Stimulated activated CD8-positive, alpha-beta memory T cell treated with anti-CD3 and anti-CD28 coated beads, Interleukin-12 subunit alpha, Interleukin-12 subunit beta, amount 100 ng/mL, for 24 hours (primary cell): ENCODE data around the gene CDK11A.
"Not testable (repeated sequence)": the region's sequence is repeated elsewhere in the genome, so short reads cannot be mapped to it uniquely, and the experiment has no call there.

Experiments used
- DNase-seq: peaks from one replicate; pipeline ENCODE4 v3.0.0-alpha.2; 2020; ENCODE audit errors: extremely low read depth

The CDK11A gene

DNA sequence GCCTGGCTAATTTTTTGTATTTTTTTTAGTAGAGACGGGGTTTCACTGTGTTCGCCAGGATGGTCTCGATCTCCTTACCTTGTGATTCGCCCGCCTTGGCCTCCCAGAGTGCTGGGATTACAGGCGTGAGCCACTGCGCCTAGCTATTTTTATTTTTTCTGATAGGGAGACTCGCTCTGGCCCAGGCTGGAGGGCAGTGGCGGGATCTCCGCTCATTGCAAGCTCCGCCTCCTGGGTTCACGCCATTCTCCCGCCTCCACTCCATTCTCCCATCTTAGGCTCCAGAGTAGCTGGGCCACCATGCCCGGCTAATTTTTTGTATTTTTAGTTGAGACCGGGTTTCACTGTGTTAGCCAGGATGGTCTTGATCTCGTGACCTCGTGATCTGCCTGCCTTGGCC, 1.9 kb upstream of the CDK11A start:
- not testable (repeated sequence) for DNase-seq

DNA sequence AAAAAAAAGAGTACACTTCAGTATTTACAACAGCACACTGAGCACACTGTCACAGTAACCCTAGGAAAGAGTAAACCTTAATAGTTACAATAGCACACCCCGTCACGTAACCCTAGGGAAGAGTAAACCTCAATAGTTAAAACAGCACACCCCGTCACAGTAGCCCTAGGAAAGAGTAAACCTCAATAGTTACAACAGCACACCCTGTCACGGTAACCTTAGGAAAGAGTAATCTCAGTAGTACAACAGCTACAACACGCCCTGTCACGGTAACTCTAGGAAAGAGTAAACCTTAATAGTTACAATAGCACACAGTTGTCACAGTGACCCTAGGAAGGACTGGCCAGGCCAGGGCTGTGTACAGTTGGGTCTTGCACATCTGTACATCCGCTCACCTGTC, 3.0 kb downstream of the CDK11A start:
- no peak for DNase-seq

DNA sequence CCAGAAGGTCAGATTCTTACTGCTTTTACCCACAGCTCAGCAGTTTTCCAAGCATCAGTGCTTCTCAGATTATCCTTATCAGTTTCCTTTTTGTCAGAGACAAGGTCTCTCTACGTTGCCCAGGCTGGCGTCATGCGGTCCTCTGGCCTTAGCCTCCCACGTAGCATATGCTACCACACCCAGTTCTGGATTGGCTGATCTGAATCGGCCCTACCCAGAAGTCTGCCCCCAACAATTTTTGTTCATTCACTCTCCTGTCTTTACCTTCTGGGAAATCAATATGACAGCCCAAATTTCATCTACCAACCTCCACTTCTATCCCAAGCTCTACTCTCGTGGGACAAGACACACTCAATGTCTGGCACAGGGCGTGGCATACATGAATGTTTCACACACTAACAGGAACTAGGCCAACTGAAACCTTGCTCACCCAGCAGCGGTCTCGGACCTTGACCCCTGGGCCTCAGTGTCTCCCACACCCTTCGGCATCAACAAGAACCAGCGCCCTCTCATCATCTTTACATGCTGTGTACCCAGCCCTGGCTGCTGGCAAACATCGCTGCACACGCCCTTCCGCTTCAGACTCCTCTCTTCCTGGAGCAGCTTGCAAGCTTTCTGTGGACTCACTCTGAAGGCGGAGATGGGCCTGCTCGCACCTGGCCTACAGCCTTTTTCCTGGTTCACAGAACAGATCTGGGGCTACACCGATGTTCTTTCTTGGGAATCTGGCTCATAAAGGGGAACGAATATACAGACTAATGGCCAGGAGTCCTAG, 8.9 kb downstream of the CDK11A start:
- not testable (repeated sequence) for DNase-seq

DNA sequence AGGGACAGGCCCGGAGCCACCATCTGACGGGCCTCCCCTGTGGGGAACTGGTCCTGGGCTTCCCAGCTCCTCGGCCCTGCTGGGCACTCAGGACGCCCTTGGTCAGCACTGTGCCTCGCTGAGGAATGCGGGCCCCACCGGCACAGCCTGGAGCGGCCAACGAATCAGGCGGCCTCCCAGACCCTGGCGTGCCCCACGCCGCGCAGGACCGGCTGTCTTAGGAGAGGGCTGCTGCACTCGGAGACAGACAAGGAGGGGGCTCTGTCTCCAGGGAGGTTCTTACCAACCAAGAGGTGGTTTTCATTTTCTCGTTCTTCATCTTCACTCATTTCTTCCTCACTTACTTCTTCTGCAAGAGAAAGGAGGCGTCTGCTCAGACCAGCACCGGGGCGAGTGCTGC, 16.3 kb downstream of the CDK11A start:
- not testable (repeated sequence) for DNase-seq

DNA sequence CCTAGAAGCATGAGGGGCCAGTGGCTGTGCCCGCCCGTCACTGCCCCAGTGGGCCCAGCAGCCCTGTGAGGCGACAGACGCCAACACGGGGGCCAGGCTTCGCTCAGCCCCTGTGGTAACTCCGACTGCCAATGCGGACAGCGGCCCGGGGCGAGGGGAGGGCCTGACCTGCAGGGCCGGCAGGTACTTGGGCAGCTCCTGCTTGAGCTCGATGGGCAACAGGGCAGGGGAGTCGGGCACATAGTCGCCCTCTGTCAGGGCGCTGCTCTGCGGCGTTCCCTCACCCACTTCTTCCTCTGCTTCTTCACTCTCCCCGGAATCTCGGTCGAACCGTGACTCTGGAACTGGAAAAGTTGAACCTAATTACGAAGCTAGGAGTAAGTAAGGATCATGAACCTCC, 16.9 kb downstream of the CDK11A start:
- DNase-seq: not testable (repeated sequence)

DNA sequence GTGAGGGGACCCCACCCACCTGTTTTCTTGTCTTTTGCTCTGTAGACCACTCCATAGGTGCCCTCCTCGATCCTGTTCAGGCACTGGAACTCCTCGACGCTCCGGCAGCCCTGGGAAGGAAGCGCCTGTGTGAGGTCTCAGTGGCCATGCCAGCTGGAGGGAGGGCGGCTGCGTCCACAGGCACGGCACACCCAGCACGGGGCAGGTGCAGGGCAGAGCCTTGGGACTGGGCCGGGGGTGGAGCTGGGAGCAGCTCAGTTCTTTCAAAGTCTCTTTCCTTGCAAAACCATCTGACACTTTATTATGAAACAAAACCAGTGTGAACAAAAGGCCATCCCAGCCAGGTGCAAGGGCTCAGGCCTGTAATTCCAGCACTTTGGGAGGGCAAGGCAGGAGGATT, 18.5 kb downstream of the CDK11A start:
- DNase-seq: not testable (repeated sequence)

DNA sequence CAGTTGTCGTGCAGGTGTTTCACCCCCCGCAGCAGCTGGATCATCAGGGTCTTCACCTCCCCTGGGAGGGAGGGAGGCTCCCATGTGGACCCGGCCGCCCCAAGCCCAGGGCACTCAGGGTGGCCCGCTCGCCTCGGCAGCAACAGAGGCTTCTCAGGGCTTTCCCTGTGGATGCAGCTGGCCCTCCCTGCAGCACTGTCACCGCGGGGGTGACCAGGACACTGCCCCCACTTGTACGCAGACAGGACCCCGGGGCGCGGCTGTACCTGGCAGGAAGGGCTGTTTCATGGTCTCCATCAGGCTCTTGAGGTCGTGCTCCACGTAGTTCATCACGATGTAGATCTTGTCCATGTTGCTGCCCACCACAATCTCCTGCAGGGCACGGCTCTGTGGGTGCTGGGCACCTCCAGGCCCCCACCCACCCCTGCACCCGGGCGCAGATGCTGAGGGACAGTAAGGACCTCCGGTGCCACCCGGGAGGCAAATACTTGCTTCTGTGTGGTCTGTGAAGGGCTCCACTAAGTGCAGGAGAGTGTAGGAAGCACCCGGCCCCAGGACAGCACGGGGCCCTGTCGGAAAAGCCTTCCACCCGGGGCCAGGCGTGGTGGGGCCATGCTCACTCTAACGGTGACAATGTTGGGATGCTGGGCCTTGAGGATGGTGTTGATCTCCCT, 19.7 kb downstream of the CDK11A start:
- not testable (repeated sequence) for DNase-seq

DNA sequence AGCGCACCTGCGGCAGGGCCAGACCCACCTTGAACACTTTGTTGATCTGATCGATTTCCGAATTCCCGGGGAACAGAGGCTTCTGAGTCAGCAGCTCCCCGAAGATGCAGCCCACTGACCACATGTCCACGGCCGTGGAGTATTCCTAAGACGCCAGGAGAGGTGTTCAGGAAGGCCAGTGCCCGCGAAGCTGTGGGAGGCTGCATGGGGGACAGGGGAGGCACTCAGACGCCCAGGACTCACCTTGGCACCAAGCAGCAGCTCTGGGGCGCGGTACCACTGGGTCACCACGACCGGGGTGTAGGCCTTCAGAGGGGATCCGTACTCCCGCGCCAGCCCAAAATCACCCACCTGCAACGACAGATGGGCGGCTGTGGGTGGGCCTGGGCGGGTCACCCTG, 20.4 kb downstream of the CDK11A start:
- DNase-seq: no peak

DNA sequence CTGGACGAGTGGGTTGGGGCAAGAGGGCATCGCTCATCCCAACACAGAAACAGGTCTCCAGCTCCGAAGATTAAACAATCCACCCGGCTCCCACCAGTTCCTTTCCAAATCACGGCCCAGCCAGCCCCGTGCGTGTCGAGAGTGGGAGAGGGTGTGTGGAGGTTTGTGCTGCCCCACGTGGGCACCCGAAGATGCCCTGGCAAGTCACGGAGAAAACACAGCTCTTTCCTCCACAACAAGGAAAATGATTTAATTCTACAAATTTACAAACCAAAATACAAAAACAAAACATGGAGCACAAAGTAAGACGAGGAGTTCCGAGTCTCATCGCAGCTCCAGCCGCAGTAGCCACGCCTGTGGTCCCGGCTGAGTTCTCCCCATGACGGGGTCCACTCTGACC, 21.7 kb downstream of the CDK11A start:
- not testable (repeated sequence) for DNase-seq

DNA sequence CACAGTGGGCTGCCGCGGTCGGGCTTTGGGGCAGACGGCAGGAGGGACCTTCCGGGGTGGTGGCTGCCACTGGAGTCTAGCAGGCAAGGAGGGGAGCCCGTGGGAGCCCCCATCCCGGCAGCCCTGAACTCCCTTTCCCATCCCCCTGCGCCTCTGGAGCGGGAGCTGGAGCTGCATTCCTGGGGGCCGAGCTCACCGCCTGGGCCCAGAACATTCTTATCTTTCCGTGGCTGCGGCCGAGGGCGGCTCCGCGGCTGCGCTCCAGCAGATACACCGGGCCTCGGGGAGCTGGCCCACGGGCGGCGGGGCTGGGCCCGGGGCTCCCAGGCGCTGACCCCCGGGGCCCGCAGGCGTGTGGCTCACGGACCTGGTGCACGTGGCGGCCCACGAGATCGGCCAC, 23.6 kb downstream of the CDK11A start:
- DNase-seq: not testable (repeated sequence)

DNA sequence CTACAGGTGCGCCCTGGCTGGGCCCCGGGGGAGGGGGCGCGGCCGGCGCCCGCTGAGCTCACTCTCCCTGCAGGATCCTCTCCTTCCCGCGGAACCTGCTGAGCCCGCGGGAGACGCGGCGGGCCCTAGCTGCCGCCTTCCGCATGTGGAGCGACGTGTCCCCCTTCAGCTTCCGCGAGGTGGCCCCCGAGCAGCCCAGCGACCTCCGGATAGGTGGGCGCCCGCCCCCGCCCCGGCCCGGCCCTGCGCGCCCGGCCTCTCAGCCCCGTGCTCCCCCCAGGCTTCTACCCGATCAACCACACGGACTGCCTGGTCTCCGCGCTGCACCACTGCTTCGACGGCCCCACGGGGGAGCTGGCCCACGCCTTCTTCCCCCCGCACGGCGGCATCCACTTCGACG, 24.1 kb downstream of the CDK11A start:
- DNase-seq: not testable (repeated sequence)

DNA sequence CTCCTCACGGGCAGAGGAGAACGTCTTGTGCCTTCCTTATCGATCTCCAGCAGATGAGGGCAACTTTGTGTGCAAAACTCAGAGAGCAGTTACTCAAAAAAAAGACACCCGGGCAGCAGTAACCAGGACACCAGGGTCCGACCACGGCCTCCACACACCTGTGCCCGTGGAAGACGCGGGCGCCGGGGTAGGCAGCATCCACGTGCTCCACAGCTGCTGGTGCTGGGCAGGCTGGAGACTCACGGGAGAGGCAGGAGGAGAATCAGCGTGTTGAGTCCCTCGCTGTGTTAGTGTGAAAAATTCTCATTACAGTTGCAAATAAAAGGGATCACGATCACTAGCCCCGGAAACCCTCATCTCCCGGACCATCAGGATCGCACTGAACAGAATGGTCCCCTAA, 25.1 kb downstream of the CDK11A start:
- DNase-seq: not testable (repeated sequence)

DNA sequence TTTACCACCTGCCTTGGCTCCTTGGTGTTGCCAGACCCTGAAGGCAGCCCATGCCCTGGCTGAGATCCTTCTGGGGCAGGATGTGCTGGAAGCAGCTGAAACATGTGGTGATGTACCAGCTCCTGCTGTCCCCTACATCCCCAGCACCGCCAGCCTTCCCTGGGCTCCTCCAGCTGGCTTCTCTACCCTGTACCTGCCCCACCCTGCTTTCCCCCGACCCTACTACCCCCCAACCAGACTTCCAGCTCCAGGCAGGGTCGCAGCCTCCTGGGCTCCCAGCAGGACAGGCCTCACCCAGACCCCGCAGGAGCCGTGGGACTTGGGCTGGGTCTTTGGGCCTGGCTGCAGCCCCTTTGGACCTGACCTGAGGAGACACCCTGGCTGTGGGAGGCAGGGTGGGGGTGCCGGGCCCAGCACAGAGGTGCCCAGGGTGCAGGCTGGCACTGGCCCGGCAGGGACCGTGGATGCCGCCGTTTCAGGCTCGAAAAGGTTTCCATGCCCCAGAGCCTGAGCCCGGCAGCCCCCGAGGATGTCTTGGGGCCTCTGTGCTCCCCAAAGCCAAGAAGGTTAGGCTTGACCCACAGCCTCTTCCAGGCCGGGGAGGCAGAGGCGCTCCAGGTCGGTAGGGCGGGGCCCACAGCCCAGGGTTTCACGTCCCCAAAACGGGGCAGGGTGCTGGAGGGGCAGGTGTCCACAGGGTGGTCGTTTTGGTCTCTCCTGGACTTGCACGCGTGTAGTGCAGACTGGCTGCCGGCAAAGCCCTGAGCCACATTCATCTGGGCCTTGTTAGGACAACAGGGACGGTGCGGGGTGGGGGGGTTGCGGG, 26.6 kb downstream of the CDK11A start:
- not testable (repeated sequence) for DNase-seq

DNA sequence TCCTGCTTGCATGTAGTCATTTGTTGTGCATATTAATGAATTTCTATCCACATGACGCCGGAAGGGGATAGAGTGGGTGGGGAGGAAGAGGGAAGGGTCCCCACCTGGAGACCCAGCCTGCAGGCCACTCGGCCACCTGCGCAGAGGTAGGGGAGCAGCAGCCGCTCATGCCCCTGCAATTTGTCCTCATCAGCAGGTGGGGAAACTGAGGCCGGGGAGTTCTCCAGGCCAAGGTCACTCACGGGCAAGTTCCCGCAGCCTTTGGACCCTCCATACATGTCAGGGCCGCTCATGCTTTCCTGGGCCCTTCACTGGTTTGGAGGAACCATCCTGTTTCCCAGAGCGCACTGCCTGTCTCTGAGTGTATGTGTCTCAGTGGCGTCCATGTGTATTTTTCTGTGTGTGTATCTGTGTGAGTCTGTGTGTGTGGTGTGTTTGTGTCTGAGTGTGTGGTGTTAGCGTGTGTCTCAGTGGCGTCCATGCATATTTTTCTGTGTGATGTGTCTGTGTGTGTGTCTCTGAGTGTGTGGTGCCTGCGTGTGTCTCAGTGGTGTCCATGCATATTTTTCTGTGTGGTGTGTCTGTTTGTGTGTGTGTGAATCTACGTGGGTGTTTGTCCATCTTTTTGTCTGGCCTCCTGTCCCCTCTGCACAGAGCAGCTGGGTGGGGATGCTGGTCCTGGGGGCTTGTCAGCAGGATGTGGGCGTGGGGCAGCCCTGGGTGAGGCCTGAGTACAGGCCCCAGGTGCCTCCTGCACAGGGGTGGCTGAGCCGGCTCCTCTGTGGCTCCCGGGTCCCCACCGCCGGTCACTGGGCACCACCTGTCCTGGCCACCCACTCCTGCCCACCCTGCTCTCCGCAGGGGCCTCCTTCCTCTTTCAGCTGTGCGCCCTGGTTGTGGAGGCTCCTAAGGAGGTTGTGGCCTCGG, 27.5 kb downstream of the CDK11A start:
- DNase-seq: not testable (repeated sequence)

DNA sequence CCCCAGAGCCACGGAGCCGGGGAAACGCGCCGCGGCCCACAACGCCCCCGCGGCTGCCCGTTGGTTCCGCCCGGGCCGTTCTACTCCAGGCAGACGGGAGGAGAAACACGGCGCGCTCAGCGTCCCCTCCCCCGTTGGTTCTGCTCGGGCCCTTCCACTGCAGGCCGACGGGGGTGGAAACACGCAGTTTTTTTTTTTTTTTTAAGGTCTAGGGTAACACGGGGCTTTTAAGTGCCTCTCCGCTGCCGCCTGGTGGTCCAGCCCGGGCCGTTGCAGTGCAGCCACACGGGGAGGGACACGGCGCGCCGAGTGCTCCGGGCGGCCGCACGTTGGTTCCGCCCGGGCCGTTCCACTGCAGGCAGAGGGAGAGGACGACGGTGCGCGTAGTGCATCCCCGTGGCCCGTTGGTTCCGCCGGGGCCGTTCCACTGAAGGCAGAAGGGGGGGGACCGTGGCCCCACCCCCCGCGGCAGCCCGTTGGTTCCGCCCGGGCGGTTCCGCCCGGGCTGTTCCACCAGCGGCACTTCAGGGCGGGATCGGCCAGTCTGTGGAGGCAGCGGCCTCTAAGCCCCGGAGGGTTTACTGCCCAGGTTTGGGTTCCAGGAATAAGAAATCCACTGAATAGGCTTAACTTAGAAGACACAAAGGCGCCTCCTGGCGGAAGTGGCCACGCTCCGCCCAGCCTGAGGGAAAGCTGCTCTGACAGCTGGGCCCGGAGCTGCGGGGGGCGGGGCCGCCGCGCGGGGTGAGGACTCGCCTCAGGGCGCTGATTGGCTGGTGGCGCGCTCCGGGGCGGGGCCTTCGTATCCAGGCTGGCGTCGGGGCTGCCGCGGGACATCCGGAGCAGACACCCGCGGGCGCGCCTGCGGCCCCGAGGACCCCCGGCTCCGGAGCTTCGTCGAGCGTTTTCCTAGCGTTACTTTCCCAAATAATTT, 31.2 kb downstream of the CDK11A start, which contains the start of gene SLC35E2B:
SLC35E2B (minus strand) TSS at position 82 of the 934 bp plus-strand sequence. CDS start 16,096 bp downstream, outside the sequence.
- DNase-seq: peak; percentile 75

DNA sequence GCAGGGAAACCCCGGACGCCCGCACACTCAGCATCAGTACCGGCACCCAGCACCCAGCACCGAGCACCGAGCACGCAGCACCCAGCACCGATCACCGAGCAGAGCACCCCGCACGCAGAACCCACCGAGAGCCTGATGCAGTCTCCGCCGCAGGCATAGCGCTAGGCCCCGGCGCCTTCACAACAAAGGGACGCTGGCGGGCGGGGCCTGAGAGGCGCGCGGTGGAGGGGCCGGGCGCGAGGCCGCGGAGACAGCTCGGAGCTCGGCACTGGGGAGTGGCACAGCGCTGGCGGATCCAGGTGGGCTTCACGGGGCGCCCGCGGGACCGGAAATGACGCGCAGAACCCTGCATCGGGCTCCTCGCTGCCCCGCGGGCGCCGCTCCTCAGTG, 31.8 kb downstream of the CDK11A start:
- DNase-seq: peak; percentile 47

DNA sequence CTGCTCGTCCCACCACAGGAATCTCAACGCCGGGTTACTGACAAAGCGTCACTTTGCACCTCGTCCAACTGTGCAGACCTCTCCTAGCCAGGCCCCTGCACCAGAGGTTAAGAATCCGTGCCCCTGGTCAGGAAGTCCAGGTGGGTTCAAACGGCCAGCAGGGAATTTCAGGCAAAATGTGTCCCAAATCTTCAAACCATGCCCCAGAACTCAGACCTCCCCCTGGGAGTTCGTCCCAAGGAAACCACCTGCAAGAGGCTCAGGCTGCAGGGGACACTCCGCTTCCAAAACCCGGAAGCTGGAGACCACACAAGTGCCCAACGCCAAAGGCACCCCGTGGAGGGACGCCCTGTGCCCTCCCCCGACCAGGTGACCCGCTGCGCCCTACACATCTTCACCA, 32.7 kb downstream of the CDK11A start:
- not testable (repeated sequence) for DNase-seq

DNA sequence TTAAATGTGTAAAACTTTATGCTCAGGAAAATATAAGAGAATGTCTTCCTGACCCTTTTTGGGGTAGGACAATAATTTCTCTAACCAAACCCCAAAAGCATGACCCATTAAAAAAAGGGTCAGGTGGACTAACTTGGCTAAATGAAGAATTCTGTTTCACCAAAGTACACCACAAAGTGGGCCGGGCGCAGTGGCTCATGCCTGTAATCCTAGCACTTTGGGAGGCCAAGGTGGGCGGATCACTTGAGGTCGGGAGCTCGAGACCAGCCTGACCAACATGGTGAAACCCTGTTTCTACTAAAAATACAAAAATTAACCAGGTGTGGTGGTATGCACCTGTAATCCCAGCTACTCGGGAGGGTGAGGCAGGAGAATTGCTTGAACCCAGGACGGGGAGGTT, 34.6 kb downstream of the CDK11A start:
- not testable (repeated sequence) for DNase-seq

DNA sequence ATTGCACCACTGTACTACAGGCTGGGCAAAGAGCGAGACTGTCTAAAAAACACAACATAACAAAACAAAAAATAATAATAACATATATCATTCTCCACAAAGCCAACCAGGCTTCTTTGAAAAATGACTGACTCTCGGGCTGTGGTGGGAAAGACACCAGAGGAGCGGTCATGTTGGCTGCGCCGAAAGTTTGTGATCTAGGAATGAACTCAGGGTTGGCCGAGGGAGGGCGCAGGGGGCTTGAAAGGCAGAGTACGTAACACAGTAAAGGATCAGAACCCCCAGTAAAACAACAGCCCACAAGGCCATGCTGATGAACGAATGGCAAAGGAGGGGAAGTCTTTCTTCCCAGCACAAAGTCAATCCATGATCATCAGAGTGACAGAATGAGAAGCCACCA, 36.3 kb downstream of the CDK11A start:
- DNase-seq: no peak
